Spleen (tissue), 7 donors: ENCODE data around the gene SHISA5.

Experiments used
- CTCF ChIP-seq, 11 experiments: fragments of 200-600 bp in 7 of 11; fragments of 450-650 bp in 4 of 11; sonication (generic) in 4 of 11; IDR thresholded peaks in 8 of 11; conservative IDR thresholded peaks in 3 of 11; 1 replicate in 7 of 11; 2 replicates in 4 of 11; pipeline versions ENCODE4 v1.4.0 to v1.8.0; 2016 to 2021; ENCODE audit warnings: antibody characterized with exemption in 11 of 11, inconsistent platforms in 4 of 11, mild to moderate bottlenecking in 1 of 11
- POLR2A ChIP-seq, 3 donors: fragments of 450-650 bp; IDR thresholded peaks; one replicate each; pipeline ENCODE4 v1.5.1; 2017; ENCODE audit warnings: antibody characterized with exemption in 3 of 3, mild to moderate bottlenecking in 1 of 3
- donor health status: DM: no; HTN: no; CAD: no; lungs with moderate emphysema.
- donor health status: DM: no; HTN: no; CAD: no.
- donor health status: DM: no; HTN: no; CAD: no.

- no peak for TF ChIP-seq POLR2A (IDR thresholded peaks at IDR 0.05)
- no peak for TF ChIP-seq CTCF (IDR thresholded peaks at IDR 0.05 in 8 of 11, conservative IDR thresholded peaks at IDR 0.05 in 3 of 11)
Measured at GRCh38 chr3:48536785-48537184, 32.8 kb upstream of the SHISA5 start.
